Eye (tissue), 1 donor: Measurements from ENCODE around the gene ANO1.
"Not testable (repeated sequence)": the region's sequence is repeated elsewhere in the genome, so short reads cannot be mapped to it uniquely, and the experiment has no call there.

Experiments used
- DNase-seq: peaks from one replicate; pipeline ENCODE4 v3.0.0-alpha.2; 2015

Gene ANO1

GRCh38 chr11:70078095-70078780, at the start of gene ANO1:
TSS of gene ANO1 (plus strand) at chr11:70078317. CDS start at chr11:70078607, 290 bp downstream.
- peak; percentile 26 for DNase-seq

- peak; percentile 45 for DNase-seq
These were observed 48.8 kb upstream of the ANO1 start for GRCh38 chr11:70029115-70029860.

- DNase-seq, result no peak
These were observed 48.2 kb upstream of the ANO1 start for GRCh38 chr11:70029861-70030380.

- DNase-seq, result no peak
These were observed 47.7 kb upstream of the ANO1 start for GRCh38 chr11:70030412-70030811.

GRCh38 chr11:70031631-70032469, 46.3 kb upstream of the ANO1 start:
- DNase-seq, result no peak

- no peak for DNase-seq
These were observed 45.7 kb upstream of the ANO1 start for GRCh38 chr11:70032470-70032795.

- DNase-seq, result no peak
These were observed 45.0 kb upstream of the ANO1 start for GRCh38 chr11:70032943-70033710.

GRCh38 chr11:70033711-70034070, 44.4 kb upstream of the ANO1 start:
- DNase-seq, result no peak

GRCh38 chr11:70034740-70035365, 43.3 kb upstream of the ANO1 start:
- DNase-seq, result peak; percentile 18

- not testable (repeated sequence) for DNase-seq
These were observed 42.5 kb upstream of the ANO1 start for GRCh38 chr11:70035665-70036064.

- DNase-seq, result no peak
These were observed 40.9 kb upstream of the ANO1 start for GRCh38 chr11:70036971-70037882.

GRCh38 chr11:70038034-70038834, 39.9 kb upstream of the ANO1 start:
- DNase-seq, result no peak

GRCh38 chr11:70040452-70040851, 37.7 kb upstream of the ANO1 start:
- DNase-seq, result no peak

- no peak for DNase-seq
These were observed 37.1 kb upstream of the ANO1 start for GRCh38 chr11:70040869-70041501.

GRCh38 chr11:70043482-70043881, 34.6 kb upstream of the ANO1 start:
- no peak for DNase-seq

GRCh38 chr11:70046089-70046488, 32.0 kb upstream of the ANO1 start:
- DNase-seq, result no peak

GRCh38 chr11:70048279-70049024, 29.7 kb upstream of the ANO1 start:
- no peak for DNase-seq

GRCh38 chr11:70049045-70049444, 29.1 kb upstream of the ANO1 start:
- no peak for DNase-seq

GRCh38 chr11:70050243-70050642, 27.9 kb upstream of the ANO1 start:
- DNase-seq, result no peak
